Activated naive CD4-positive, alpha-beta T cell (primary cell): Measurements from ENCODE around the gene KDM4C.

ENCODE experiments used
- DNase-seq, 4 experiments: peaks; one replicate each; lab custom pipeline; 2025; lab: John Stamatoyannopoulos, UW

KDM4C gene

GRCh38 chr9:6904371-6904770 is 146.6 kb downstream of the KDM4C start:
- DNase-seq, result no peak

GRCh38 chr9:6905850-6906375 is 148.1 kb downstream of the KDM4C start:
- no peak for DNase-seq

GRCh38 chr9:6907772-6908381 is 150.1 kb downstream of the KDM4C start:
- no peak for DNase-seq

GRCh38 chr9:6909181-6909580 is 151.4 kb downstream of the KDM4C start:
- no peak for DNase-seq

GRCh38 chr9:6910032-6910431 is 152.3 kb downstream of the KDM4C start:
- DNase-seq, result no peak

GRCh38 chr9:6910497-6910896 is 152.7 kb downstream of the KDM4C start:
- DNase-seq, result no peak

- DNase-seq, result no peak
Measured at GRCh38 chr9:6911901-6912638, 154.3 kb downstream of the KDM4C start.

GRCh38 chr9:6915635-6916034 is 157.9 kb downstream of the KDM4C start:
- no peak for DNase-seq

- DNase-seq, result no peak
Measured at GRCh38 chr9:6917162-6917561, 159.4 kb downstream of the KDM4C start.

- no peak for DNase-seq
Measured at GRCh38 chr9:6920041-6920440, 162.3 kb downstream of the KDM4C start.

- DNase-seq, result no peak
Measured at GRCh38 chr9:6921315-6921714, 163.5 kb downstream of the KDM4C start.

- no peak for DNase-seq
Measured at GRCh38 chr9:6922124-6922676, 164.4 kb downstream of the KDM4C start.

- DNase-seq, result no peak
Measured at GRCh38 chr9:6922680-6923079, 164.9 kb downstream of the KDM4C start.

- no peak for DNase-seq
Measured at GRCh38 chr9:6923086-6923485, 165.3 kb downstream of the KDM4C start.

- DNase-seq, result no peak
Measured at GRCh38 chr9:6924149-6924548, 166.4 kb downstream of the KDM4C start.

- DNase-seq, result no peak
Measured at GRCh38 chr9:6924988-6925563, 167.3 kb downstream of the KDM4C start.

- no peak for DNase-seq
Measured at GRCh38 chr9:6925836-6926235, 168.1 kb downstream of the KDM4C start.

GRCh38 chr9:6926436-6926835 is 168.7 kb downstream of the KDM4C start:
- no peak for DNase-seq

- no peak for DNase-seq
Measured at GRCh38 chr9:6927838-6928237, 170.1 kb downstream of the KDM4C start.

- DNase-seq, result no peak
Measured at GRCh38 chr9:6928863-6929262, 171.1 kb downstream of the KDM4C start.

- DNase-seq, result no peak
Measured at GRCh38 chr9:6929441-6930215, 171.9 kb downstream of the KDM4C start.

- DNase-seq, result no peak
Measured at GRCh38 chr9:6930827-6931226, 173.1 kb downstream of the KDM4C start.
